22Rv1 (cell line): ENCODE data around the gene MTAP.

Source experiments
- ZFX ChIP-seq: fragments of 450-650 bp; IDR thresholded peaks from 2 replicates; pipeline ENCODE4 v1.6.1; 2017; ENCODE audit warnings: antibody characterized with exemption, borderline replicate concordance
- TF ChIP-seq, protein P1 (sequence below): fragments of 450-650 bp; IDR thresholded peaks from 2 replicates; pipeline ENCODE4 v1.5.1; 2017; ENCODE audit warnings: mild to moderate bottlenecking

DNA sequence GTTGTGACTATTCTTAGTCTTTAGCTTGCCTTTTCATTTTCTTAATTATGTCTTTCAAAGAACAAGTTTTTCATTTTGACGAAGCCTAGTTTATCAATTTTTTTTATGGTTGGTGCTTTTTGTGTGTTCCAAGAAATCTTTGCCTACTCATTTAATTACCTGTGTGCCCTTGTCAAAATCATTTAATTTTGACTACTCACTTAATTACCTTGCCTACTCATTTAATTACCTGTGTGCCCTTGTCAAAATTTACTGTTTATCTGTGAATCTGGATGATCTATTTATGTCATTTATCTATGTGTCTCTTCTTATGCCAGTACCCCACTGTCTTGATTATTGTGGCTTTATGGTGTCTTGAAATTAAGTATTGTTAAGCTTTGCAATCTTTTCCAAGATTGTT is 63.9 kb downstream of the MTAP start:
- TF ChIP-seq, protein P1, sequence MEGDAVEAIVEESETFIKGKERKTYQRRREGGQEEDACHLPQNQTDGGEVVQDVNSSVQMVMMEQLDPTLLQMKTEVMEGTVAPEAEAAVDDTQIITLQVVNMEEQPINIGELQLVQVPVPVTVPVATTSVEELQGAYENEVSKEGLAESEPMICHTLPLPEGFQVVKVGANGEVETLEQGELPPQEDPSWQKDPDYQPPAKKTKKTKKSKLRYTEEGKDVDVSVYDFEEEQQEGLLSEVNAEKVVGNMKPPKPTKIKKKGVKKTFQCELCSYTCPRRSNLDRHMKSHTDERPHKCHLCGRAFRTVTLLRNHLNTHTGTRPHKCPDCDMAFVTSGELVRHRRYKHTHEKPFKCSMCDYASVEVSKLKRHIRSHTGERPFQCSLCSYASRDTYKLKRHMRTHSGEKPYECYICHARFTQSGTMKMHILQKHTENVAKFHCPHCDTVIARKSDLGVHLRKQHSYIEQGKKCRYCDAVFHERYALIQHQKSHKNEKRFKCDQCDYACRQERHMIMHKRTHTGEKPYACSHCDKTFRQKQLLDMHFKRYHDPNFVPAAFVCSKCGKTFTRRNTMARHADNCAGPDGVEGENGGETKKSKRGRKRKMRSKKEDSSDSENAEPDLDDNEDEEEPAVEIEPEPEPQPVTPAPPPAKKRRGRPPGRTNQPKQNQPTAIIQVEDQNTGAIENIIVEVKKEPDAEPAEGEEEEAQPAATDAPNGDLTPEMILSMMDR = no peak
- TF ChIP-seq ZFX = no peak
